HG03571 (cell line): ENCODE measurements around the gene HCFC1.

Source experiments
- ATAC-seq: cut with Tn5 transposase; IDR thresholded peaks from one replicate; pipeline ENCODE4 v1.9.1; 2021; ENCODE audit not compliant: unreplicated experiment

Gene HCFC1

GRCh38 chrX:153925739-153926551 is 45.7 kb downstream of the HCFC1 start, which contains the start of gene ARHGAP4:
Gene ARHGAP4 (minus strand): TSS chrX:153926264. CDS start chrX:153926202, 62 bp downstream.
- no peak for ATAC-seq

- no peak for ATAC-seq
Observed at GRCh38 chrX:153925387-153925738, 46.3 kb downstream of the HCFC1 start.

- ATAC-seq = no peak
Observed at GRCh38 chrX:153924149-153924861, 47.3 kb downstream of the HCFC1 start.

GRCh38 chrX:153922932-153923857 is 48.4 kb downstream of the HCFC1 start:
- no peak for ATAC-seq

- ATAC-seq = no peak
Observed at GRCh38 chrX:153921511-153922446, 49.8 kb downstream of the HCFC1 start.

GRCh38 chrX:153921070-153921469 is 50.5 kb downstream of the HCFC1 start:
- ATAC-seq = no peak

GRCh38 chrX:153920546-153920945 is 51.1 kb downstream of the HCFC1 start:
- no peak for ATAC-seq

- ATAC-seq = no peak
Observed at GRCh38 chrX:153919281-153919680, 52.3 kb downstream of the HCFC1 start.

- no peak for ATAC-seq
Observed at GRCh38 chrX:153917869-153918268, 53.7 kb downstream of the HCFC1 start.

GRCh38 chrX:153913701-153914100 is 57.9 kb downstream of the HCFC1 start:
- ATAC-seq = no peak

- ATAC-seq = no peak
Observed at GRCh38 chrX:153913211-153913610, 58.4 kb downstream of the HCFC1 start.

- no peak for ATAC-seq
Observed at GRCh38 chrX:153911798-153912197, 59.8 kb downstream of the HCFC1 start.

GRCh38 chrX:153910446-153910845 is 61.2 kb downstream of the HCFC1 start:
- no peak for ATAC-seq

- ATAC-seq = no peak
Observed at GRCh38 chrX:153909980-153910360, 61.6 kb downstream of the HCFC1 start.

- no peak for ATAC-seq
Observed at GRCh38 chrX:153909024-153909979, 62.3 kb downstream of the HCFC1 start.

- ATAC-seq = no peak
Observed at GRCh38 chrX:153908219-153908860, 63.3 kb downstream of the HCFC1 start.

GRCh38 chrX:153907456-153907855 is 64.2 kb downstream of the HCFC1 start:
- no peak for ATAC-seq

- no peak for ATAC-seq
Observed at GRCh38 chrX:153906126-153906917, 65.3 kb downstream of the HCFC1 start.
